Calu3 (cell line): ENCODE results near the gene SLN. TPM values are rescaled to one million over a fixed set of nuclear protein-coding genes. Genes with fewer than 3 reads are reported as not detected.

ENCODE experiments used
- BruUV-seq: library from RNA; stranded (reverse); fragments of 400-500 nt; replicated peaks from 2 replicates; lab custom pipeline; 2021; lab: Mats Ljungman, UMichigan
- CTCF ChIA-PET: fragments of 300-600 bp; sonication (Branson Sonifier 250); formaldehyde crosslinking; loops from one replicate; lab custom pipeline; 2022; ENCODE audit warnings: antibody characterized with exemption; lab: Charles Lee
- DNase-seq: peaks from one replicate; pipeline ENCODE4 v3.0.0; 2022
- H3K27ac Mint-ChIP-seq: one replicate; pipeline ENCODE4 v1.8.0; 2022; ENCODE audit warnings: mixed read lengths; ENCODE audit not compliant: unreplicated experiment
- H3K27me3 Mint-ChIP-seq: one replicate; pipeline ENCODE4 v1.8.0; 2022; ENCODE audit warnings: mixed read lengths; ENCODE audit not compliant: unreplicated experiment
- H3K36me3 Mint-ChIP-seq: one replicate; pipeline ENCODE4 v1.8.0; 2022; ENCODE audit warnings: mild to moderate bottlenecking, moderate library complexity, mixed read lengths; ENCODE audit not compliant: insufficient read depth, unreplicated experiment
- H3K4me1 Mint-ChIP-seq: one replicate; pipeline ENCODE4 v1.8.0; 2022; ENCODE audit warnings: mild to moderate bottlenecking, low read depth, mixed read lengths; ENCODE audit not compliant: unreplicated experiment
- H3K4me3 Mint-ChIP-seq: one replicate; pipeline ENCODE4 v1.8.0; 2022; ENCODE audit warnings: mild to moderate bottlenecking, low read depth, moderate library complexity, mixed read lengths; ENCODE audit not compliant: unreplicated experiment
- H3K9me3 Mint-ChIP-seq: one replicate; pipeline ENCODE4 v1.8.0; 2022; ENCODE audit warnings: low read depth, mixed read lengths; ENCODE audit not compliant: unreplicated experiment
- CTCF ChIP-seq: fragments of 200-600 bp; IDR thresholded peaks from one replicate; pipeline ENCODE4 v1.8.0; 2022; ENCODE audit warnings: antibody characterized with exemption; ENCODE audit not compliant: unreplicated experiment
- intact Hi-C: fragments of 100-400 bp; cut with micrococcal nuclease; formaldehyde crosslinking; loops from one replicate; pipeline ENCODE4 v1.10.0; 2022; ENCODE audit not compliant: unreplicated experiment
- total RNA-seq: library from RNA; stranded (reverse); gene quantifications from 2 replicates; pipeline ENCODE4 v1.2.3, GENCODE V29; 2022

SLN gene
- total RNA-seq, 1 experiment from 2014 or later: not detected

DNA sequence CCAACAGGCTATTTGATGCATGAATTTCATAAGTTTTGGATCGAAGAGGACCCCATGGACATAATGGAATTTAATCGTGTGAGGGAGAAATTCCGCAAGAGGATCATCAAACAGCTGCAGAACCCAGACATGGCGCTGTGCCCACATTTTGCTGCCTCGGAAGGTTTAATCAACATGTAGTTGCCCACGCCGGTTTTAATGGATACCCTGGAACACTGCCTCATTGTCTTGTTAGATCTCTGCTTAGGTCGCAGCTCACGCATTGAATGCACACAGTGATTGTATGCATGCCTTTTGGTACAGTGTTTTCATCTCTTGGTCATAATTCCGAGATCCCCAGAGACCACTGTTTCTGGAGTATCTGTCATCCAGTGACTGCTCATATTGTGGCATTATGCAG is 46.8 kb downstream of the SLN start:
- no peak for DNase-seq
- CTCF ChIA-PET: interaction anchor here (0.6 kb wide), 1 partner anchor 10 kb away, joined by 3 read pairs; no protein-coding TSS in a partner anchor
- no peak for TF ChIP-seq CTCF
- peaks cover 36% of the 10 kb centered on the region for H3K27me3 Mint-ChIP-seq
- H3K27ac Mint-ChIP-seq: no peak overlapping the region
- no peaks in the 10 kb centered on the region for H3K9me3 Mint-ChIP-seq
- intact Hi-C loops: no loop called here
- H3K4me3 Mint-ChIP-seq: no peak overlapping the region
- no peaks in the 10 kb centered on the region for H3K4me1 Mint-ChIP-seq
- H3K36me3 Mint-ChIP-seq: no peaks in the 10 kb centered on the region
- BruUV-seq: no TSS peak

GRCh38 chr11:107661656-107662055 is 50.2 kb downstream of the SLN start:
- CTCF ChIA-PET: no interaction called here
- TF ChIP-seq CTCF: no peak
- H3K36me3 Mint-ChIP-seq: no peaks in the 10 kb centered on the region
- H3K27ac Mint-ChIP-seq: no peak overlapping the region
- intact Hi-C loops: no loop called here
- no peaks in the 10 kb centered on the region for H3K9me3 Mint-ChIP-seq
- DNase-seq: no peak
- H3K4me3 Mint-ChIP-seq: no peak overlapping the region
- no peaks in the 10 kb centered on the region for H3K4me1 Mint-ChIP-seq
- BruUV-seq: no TSS peak
- H3K27me3 Mint-ChIP-seq: peaks cover 14% of the 10 kb centered on the region

GRCh38 chr11:107660066-107660465 is 51.8 kb downstream of the SLN start:
- no peak for DNase-seq
- intact Hi-C loops: loop anchor here (1.0 kb wide), 1 partner anchor 31 kb away; no protein-coding TSS in a partner anchor
- Mint-ChIP-seq H3K4me3 (no peak overlapping the region), H3K27ac (no peak overlapping the region), H3K9me3 (no peaks in the 10 kb centered on the region), H3K36me3 (no peaks in the 10 kb centered on the region), H3K4me1 (no peaks in the 10 kb centered on the region), H3K27me3 (peaks cover 13% of the 10 kb centered on the region)
- no TSS peak for BruUV-seq
- no peak for TF ChIP-seq CTCF
- CTCF ChIA-PET: no interaction called here

DNA sequence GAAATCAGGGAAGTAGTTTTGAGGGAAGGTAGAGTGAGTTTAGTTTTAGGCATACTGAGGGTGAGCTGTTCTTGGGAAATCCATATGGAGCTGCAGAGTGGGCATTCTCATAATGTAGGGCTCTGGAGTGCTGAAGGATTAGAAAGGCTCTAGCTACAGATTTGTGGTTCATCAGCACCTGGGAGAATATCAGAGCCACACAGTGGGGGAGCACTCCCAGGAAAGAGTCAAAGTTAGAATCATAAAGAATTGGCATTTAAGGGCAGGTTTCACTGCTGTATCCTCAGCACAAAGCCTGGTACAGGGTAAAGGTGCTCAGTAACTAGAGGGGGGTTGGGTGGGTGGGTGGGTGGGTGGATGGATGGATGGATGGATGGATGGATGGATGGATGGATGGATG is 52.5 kb downstream of the SLN start:
- Mint-ChIP-seq H3K27me3 (peaks cover 5% of the 10 kb centered on the region), H3K27ac (no peak overlapping the region), H3K4me1 (no peaks in the 10 kb centered on the region), H3K9me3 (no peaks in the 10 kb centered on the region), H3K36me3 (no peaks in the 10 kb centered on the region), H3K4me3 (no peak overlapping the region)
- CTCF ChIA-PET: no interaction called here
- no TSS peak for BruUV-seq
- intact Hi-C loops: no loop called here
- DNase-seq: no peak
- TF ChIP-seq CTCF: no peak

Other genes with a start within 250 kb of the SLN start
- gene ALKBH8, start 146.3 kb downstream of the SLN start, total RNA-seq: 6.2 and 6.8 TPM in 2 replicates
- 0.35 TPM in 1 of 2 replicates, not detected in the other for gene ELMOD1, start 120.9 kb downstream of the SLN start, total RNA-seq
- 24.4 and 34.5 TPM in 2 replicates for gene SLC35F2, start 146.7 kb upstream of the SLN start, total RNA-seq
- gene RAB39A, start 216.4 kb upstream of the SLN start, total RNA-seq: not detected in 2 replicates